Measurements from ENCODE around the gene UBE3C. TPM values are rescaled to one million over a fixed set of nuclear protein-coding genes. Genes with fewer than 3 reads are reported as not detected.
"Not testable (repeated sequence)": the region's sequence is repeated elsewhere in the genome, so short reads cannot be mapped to it uniquely, and the experiment has no call there.

Gene UBE3C
- polyA plus RNA-seq (ENCODE audit: insufficient read length in 12 of 12): 10 to 100 TPM in 11 of 12 donors, not detected in 1; 33.5 to 50.4 (median 37.0) TPM
- long read RNA-seq, donor 1, partial matches to known transcripts: 15 of 15 reads
- long read RNA-seq, donor 1, other reads (novel, unspliced or antisense): 0 of 15 reads
- long read RNA-seq, donor 2, full-length matches to known transcripts: 2 of 2 reads
- long read RNA-seq, donor 2, partial matches to known transcripts: 0 of 2 reads
- long read RNA-seq, donor 2, other reads (novel, unspliced or antisense): 0 of 2 reads
- long read RNA-seq, donor 3: 0 reads
- long read RNA-seq, donor 4, full-length matches to known transcripts: 2 of 2 reads
- long read RNA-seq, donor 4, partial matches to known transcripts: 0 of 2 reads
- long read RNA-seq, donor 4, other reads (novel, unspliced or antisense): 0 of 2 reads
- long read RNA-seq, donor 5, full-length matches to known transcripts: 3 of 3 reads
- long read RNA-seq, donor 5, partial matches to known transcripts: 0 of 3 reads
- long read RNA-seq, donor 5, other reads (novel, unspliced or antisense): 0 of 3 reads
- long read RNA-seq, donor 6, full-length matches to known transcripts: 4 of 4 reads
- long read RNA-seq, donor 6, partial matches to known transcripts: 0 of 4 reads
- long read RNA-seq, donor 6, other reads (novel, unspliced or antisense): 0 of 4 reads
- long read RNA-seq, donor 7, full-length matches to known transcripts: 2 of 2 reads
- long read RNA-seq, donor 7, partial matches to known transcripts: 0 of 2 reads
- long read RNA-seq, donor 7, other reads (novel, unspliced or antisense): 0 of 2 reads
- long read RNA-seq, donor 8, full-length matches to known transcripts: 4 of 4 reads
- long read RNA-seq, donor 8, partial matches to known transcripts: 0 of 4 reads
- long read RNA-seq, donor 8, other reads (novel, unspliced or antisense): 0 of 4 reads
- long read RNA-seq, donor 9, full-length matches to known transcripts: 2 of 2 reads
- long read RNA-seq, donor 9, partial matches to known transcripts: 0 of 2 reads
- long read RNA-seq, donor 9, other reads (novel, unspliced or antisense): 0 of 2 reads
- long read RNA-seq, donor 10, full-length matches to known transcripts: 1 of 1 reads
- long read RNA-seq, donor 10, partial matches to known transcripts: 0 of 1 reads
- long read RNA-seq, donor 10, other reads (novel, unspliced or antisense): 0 of 1 reads
- long read RNA-seq, donor 11: 0 reads

DNA sequence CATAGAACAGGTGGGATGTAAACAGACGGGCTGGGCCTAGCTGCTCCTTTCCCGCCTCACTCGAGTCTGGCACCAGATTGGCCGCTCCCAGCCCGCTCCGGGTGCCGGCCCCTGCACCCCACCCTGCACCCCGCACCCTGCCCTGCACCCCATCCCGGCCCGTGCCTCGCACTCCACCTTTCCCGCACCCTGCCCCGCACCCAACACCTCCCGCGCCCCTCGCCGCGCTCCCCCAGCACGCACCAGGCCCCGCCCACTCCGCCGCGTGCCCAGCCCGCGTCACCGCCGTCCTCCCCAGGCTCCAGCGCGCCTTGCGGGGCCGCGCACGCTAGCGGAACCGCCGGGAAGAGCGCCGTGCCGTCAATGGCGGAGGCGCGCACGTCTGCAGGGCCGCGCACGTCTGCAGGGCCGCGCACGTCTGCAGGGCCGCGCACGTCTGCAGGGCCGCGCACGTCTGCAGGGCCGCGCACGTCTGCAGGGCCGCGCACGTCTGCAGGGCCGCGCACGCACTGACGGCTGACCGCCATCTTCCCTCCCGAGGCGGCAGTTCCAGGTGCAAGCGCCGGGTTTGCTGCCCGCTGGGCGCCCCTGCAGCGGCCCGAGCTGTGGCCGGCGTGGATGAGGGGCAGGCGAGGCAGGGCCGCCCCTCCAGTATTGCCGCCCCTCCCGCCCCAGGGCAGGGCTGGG lies at the start of gene UBE3C:
TSS of gene UBE3C (plus strand) at position 503 of the 687 bp plus-strand sequence. CDS start 347 bp downstream, outside the sequence.
- DNase-seq: peak; percentile 88

DNA sequence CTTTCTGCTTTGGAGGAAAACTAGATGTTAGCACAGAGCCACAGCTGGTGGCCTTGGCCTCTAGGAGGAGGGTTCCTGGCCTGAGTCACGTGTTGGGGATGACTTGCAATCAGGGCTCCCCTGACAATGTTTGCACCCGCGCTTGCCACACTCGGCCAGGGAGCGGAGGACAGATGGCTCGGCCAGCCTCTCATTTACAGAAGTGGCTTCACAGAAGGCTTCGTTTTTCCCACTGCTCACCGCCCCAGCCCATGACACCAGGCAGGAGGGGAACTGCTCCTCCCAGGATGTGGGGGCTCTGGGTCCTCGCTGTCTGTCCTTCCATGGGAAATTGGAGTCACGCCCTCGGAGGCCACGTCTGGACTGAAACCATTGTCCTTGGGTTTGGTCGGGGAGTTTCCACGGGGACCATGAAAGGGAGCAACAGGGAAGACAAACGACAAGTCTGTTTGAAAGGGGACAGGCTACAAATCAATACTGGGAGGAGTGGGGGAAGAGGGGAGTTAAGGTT lies 49.6 kb upstream of the UBE3C start:
- no peak for DNase-seq

GRCh38 chr7:157090485-157091165 lies 48.1 kb upstream of the UBE3C start:
- no peak for DNase-seq

DNA sequence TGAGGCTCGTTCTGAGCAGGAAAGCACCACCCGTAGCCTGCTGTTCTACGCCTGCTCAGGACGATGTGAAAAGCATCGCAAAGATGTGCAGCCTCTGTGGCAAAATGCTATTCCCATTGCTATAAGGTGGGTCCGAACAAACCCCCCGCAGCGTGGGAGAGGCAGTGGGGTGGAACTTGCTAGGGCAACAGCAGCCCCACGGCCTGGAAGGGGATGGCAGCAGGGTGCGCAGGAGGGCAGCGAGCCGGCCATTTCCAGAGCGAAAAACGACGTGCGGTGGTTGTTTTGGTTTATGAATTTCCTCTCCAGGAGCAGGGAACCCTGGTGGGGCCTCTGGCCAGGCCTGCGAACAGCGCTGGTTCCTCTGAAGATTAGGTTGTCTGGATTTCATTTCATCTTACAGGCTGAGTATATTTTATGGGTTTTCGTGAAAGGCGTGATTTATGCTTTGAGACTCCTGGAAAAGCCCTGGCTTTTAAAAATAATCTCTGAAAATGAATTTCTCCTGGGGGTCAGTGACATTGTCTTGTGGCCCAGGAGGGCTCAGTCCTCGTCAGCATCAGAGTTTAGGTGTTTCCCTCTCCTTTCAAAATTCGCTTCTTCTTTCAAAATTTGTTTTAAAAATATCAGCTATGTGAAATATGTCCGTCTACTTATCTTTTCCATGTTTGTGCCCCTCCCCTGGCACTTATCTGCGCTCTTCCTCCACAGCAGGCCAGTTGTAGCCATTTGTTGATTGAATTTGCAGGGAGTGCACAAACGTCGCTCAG lies 42.3 kb upstream of the UBE3C start:
- DNase-seq: no peak

- DNase-seq: no peak
Measured at GRCh38 chr7:157097056-157097329, 41.7 kb upstream of the UBE3C start.

- DNase-seq: no peak
Measured at GRCh38 chr7:157097569-157097968, 41.2 kb upstream of the UBE3C start.

DNA sequence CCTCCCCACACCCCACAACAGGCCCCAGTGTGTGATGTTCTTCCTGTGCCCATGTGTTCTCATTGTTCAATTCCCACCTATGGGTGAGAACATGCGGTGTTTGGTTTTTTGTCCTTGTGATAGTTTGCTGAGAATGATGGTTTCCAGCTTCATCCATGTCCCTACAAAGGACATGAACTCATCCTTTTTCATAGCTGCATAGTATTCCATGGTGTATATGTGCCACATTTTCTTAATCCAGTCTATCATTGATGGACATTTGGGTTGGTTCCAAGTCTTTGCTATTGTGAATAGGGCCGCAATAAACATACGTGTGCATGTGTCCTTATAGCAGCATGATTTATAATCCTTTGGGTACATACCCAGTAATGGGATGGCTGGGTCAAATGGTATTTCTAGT lies 38.7 kb upstream of the UBE3C start:
- DNase-seq: not testable (repeated sequence)

- not testable (repeated sequence) for DNase-seq
Measured at GRCh38 chr7:157103641-157104040, 35.1 kb upstream of the UBE3C start.

- no peak for DNase-seq
Measured at GRCh38 chr7:157111311-157111710, 27.4 kb upstream of the UBE3C start.

DNA sequence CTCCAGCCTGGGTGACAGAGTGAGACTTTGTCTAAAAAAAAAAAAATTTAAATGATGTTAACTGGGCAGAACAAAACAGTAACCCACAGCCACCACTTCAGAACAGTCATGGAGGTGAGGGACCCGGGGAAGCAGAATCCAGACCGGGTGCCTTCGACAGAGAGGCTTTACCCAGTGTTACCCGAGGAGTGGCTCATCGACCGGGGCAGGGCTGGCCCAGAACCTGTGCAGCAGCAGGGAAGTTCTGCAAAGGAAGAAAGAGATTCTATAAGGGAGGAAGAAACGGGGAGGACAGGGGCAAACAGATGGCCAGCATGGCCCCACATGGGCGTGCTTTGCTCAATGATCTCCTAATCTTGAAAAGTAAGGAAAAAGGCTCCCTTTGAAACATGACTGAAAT lies 26.0 kb upstream of the UBE3C start:
- DNase-seq: no peak

DNA sequence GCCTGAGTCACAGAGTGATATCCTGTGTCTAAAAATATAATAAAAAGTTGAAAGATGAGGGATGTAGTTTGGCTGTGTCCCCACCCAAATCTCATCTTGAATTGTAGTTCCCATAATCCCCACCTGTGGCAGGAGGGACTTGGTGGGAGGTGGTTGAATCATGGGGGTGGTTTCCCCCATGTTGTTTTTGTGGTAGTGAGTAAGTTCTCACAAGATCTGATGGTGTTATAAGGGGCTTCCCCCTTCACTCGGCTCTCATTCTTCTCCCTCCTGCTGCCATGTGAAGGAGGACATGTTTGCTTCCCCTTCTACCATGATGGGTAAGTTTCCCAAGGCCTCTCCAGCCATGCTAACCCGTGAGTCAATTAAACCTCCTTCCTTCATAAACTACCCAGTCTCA lies 25.1 kb upstream of the UBE3C start:
- no peak for DNase-seq

DNA sequence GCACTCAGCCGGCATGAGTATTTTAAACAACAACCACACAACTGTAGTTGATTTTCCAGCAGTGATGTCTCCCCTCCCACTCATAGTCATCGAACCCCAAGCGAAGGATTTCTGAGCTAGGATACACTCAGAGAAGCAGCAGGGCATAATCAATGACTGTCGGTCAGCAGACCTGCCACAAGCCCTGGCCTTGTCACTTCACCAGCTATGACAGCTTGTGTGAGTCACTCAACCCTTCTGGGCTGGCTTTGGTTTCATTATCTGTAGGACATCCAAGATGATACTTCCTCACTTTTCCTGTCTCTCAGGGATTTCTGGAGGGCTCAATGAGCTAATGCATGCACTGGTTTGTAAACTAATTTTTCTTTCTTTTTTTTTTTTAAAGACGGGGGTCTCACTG lies 22.0 kb upstream of the UBE3C start:
- no peak for DNase-seq

DNA sequence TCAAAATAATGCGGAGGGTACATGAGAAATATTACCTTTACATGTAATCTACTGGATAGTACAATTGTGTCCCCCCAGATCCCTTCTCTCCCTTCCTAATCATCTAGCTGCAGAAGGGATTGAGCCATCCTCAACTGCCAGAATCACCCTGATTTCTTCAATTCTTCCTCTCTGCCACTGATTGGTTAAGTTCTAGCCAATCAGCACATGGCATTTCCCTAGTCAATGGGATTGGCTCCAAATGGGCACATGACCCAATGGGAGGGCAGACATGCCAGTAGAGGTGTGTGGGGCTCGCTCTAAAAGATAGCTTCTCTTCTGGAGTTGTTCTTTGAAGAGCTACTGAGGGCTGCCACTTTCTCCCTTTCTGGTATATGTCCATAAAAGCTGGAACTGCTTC lies 20.9 kb upstream of the UBE3C start:
- DNase-seq: no peak

GRCh38 chr7:157120181-157120580 lies 18.5 kb upstream of the UBE3C start:
- DNase-seq: no peak

GRCh38 chr7:157121184-157121715 lies 17.5 kb upstream of the UBE3C start:
- no peak for DNase-seq

GRCh38 chr7:157122800-157123495 lies 15.8 kb upstream of the UBE3C start:
- DNase-seq: no peak

DNA sequence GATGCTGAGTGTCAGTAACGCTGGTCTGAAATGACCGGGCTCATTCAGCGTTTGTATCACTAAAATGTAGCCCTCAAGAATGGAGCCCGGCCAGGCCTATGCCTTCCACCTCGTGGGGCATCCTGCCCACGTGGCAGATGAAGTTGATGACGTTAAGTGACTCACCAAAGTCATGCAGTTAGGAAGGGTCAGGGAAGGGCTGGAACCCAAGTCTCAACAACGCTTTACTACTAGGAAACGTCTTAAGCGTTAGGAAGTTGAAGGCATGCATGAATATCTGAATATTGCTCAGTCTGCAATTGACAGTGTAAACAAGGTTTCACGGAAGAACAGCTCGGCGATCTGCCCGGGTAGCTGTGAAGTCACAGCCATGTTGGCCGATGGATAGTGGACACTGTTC lies 14.0 kb upstream of the UBE3C start:
- DNase-seq: no peak

GRCh38 chr7:157125376-157126223 lies 13.1 kb upstream of the UBE3C start:
- no peak for DNase-seq
